Stimulated activated CD8-positive, alpha-beta memory T cell treated with anti-CD3 and anti-CD28 coated beads, Interleukin-12 subunit alpha, Interleukin-12 subunit beta, amount 100 ng/mL, for 24 hours (primary cell): ENCODE measurements around the gene TENT4A.
"Not testable (repeated sequence)": the region's sequence is repeated elsewhere in the genome, so short reads cannot be mapped to it uniquely, and the experiment has no call there.

Source experiments
- DNase-seq: peaks from one replicate; pipeline ENCODE4 v3.0.0-alpha.2; 2020; ENCODE audit errors: extremely low read depth

TENT4A gene

GRCh38 chr5:6770826-6771607 is 57.8 kb downstream of the TENT4A start:
- no peak for DNase-seq

GRCh38 chr5:6772886-6773285 is 59.7 kb downstream of the TENT4A start:
- DNase-seq, result no peak

GRCh38 chr5:6773342-6774035 is 60.3 kb downstream of the TENT4A start:
- no peak for DNase-seq

GRCh38 chr5:6774207-6774606 is 61.0 kb downstream of the TENT4A start:
- DNase-seq, result not testable (repeated sequence)

DNA sequence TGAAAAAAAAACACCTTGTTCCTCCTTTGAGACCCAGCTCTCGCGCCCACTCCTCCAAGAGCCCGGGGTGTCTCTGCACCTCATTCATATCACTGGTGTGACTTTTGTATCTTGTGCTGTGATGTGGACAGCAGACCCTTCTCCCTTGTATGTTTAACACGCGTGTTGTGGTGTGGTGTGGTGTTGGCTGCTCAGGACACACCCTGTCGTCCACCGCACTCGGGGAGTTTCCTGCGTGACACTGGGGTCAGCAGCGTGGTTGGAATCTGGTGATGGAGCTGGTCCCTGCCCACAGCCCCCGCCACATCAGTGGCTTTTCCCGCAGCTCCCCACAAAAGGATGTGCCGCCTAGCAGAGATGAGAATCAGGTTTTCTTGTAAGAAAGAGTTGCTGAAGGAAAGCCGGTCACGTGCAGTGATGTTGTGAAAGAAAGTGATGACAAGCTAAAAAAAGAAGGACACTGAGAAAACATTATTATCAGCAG is 61.5 kb downstream of the TENT4A start:
- no peak for DNase-seq

DNA sequence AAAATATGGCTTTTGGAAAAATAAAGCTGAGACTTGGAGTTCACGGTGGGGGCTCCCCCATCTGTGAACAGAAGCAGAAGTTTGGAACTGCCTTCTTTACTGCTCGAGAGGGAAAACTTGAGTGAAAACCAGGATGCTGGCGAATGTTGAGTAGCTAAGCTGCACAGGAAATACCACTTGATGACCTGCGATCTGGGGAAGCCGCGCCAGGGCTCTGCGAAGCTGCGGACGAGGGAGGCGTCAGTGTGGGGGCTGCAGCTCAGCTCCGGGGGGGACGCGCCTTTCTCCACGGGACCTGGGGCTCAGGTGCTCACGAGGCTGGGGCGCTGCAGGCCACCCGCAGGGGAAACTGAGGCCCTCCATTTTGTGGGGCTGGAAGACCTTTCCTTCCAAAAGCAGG is 62.3 kb downstream of the TENT4A start:
- DNase-seq, result no peak

GRCh38 chr5:6780802-6781391 is 67.7 kb downstream of the TENT4A start:
- DNase-seq, result no peak

DNA sequence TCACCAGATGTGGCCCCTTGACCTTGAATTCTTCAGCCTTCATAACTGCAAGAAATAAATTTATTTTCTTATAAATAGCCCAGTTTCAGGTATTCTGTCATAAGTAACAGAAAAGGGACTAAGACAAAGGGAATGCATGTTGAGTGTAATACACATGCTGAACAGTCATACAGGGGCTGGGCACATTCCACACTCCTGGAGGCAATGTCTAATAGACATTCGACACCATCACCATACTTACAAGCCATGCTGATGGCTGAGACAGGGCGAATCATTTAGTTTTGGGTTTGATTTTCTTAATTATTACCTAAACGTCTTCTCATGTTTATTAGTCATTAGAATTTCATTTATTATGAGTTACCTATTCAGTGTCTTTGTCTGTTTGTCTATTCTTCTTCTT is 68.5 kb downstream of the TENT4A start:
- DNase-seq, result no peak

- no peak for DNase-seq
Measured at GRCh38 chr5:6783787-6784186, 70.6 kb downstream of the TENT4A start.

DNA sequence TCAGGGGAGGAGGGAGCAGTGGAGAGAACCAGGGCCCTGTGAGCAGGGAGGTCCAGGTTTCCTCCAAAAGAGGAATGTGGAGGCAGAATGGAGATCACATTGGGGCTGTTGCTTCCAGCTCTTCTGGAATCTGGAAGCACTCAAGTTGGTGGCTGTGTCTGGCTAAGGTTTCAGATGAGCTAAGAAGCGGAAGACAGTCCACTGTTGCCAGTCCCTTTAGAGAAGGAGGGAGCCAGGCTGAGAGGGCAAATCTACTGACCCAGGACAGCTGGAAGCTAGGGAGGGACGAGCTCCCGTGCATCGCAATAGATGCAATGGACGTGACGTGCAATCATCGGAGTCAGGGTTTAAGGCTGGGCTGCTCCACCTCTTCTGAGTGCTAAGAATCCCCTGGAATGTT is 71.2 kb downstream of the TENT4A start:
- DNase-seq, result no peak

DNA sequence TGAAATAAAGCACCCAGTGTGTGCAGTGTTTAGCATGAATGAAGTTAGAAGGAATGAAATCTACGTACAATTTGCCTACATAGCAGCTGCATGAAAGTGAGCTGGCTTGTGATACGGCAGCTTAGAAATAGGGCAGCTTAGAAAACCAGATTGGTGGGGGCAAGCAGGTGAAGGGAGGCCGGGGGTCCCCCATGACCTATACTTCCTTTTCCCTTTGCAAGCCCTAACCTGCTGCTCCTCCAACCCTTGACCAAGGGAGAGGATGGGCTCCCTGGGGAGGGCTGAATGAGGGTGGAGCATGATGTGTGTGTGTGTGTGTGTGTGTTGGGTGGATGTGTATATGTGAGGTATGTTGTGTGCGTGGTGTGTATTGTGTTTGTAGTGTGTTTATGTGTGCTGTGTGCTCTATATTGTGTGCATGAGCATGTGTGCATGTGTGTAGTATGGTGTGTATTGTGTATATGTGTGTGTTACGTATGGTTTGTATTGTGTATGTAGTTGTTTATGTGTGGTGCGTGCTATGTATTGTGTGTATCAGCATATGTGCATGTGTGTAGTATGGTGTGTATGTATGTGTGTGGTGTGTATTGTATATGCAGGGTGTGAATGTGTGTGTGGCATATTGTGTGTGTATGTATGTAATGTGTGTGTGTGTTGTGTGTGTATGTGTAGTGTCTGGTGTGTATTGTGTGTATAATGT is 72.1 kb downstream of the TENT4A start:
- no peak for DNase-seq

DNA sequence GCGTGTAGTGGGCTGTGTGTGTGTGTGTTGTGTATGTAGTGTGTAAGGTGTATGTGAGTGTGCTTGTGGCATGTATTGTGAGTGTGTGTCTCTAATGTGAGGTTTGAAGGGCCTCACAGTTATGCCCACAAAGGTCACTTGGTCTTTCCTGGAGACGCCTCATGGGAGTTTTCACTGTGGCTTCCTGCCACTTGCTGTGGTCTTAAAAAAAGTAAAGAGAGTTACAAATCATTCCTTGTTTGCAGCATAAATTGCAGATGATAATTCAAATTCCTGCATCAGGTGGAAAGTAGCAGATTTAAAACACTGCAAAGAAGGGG is 72.6 kb downstream of the TENT4A start:
- DNase-seq, result no peak

DNA sequence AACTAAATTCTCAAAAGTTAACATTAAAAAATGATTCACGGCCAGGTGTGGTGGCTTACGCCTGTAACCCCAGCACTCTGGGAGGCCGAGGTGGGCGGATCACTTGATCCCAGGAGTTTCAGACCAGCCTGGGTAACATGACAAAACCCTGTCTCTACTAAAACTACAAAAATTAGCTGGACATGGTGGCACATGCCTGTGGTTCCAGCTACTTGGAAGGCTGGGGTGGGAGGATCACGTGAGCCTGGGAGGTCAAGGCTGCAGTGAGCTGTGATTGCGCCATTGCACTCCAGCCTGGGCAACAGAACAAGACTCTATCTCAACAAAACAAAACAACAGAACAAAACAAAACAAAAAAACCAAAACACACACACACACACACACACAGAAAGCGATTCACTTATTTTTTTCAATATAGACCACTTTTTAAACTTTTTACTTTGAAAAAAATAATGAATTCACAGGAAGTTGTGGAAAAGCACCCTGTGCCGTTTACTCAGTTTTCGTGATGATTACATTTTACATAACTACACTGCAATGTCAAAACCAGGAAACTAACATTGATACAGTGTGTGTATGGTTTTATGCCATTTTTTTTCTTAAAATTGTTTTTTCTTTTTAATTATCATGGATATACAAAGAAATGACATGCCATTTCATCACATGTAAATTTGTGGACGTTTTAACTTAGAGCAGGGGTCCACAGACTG is 73.7 kb downstream of the TENT4A start:
- DNase-seq, result no peak

- no peak for DNase-seq
Measured at GRCh38 chr5:6787941-6788340, 74.7 kb downstream of the TENT4A start.

DNA sequence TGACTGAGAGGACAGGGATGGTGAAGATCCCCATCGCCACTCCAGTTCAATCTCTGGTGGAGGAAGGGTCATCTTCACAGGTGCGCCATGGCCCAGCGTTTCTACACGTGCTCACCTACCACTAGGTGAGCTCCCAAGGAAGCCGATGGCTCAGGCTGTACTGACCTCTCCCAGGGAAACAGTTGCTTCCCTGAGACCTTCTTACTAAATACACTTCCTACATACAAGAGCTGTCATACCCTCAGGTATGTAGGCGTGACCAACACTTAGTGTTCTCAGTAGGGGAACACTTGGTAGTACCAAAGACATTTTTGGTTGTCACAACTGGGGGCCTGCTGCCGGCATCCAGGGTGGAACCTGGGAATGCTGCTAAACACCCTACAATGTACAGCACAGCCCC is 75.2 kb downstream of the TENT4A start:
- DNase-seq, result no peak

GRCh38 chr5:6788956-6789649 is 75.9 kb downstream of the TENT4A start:
- no peak for DNase-seq

DNA sequence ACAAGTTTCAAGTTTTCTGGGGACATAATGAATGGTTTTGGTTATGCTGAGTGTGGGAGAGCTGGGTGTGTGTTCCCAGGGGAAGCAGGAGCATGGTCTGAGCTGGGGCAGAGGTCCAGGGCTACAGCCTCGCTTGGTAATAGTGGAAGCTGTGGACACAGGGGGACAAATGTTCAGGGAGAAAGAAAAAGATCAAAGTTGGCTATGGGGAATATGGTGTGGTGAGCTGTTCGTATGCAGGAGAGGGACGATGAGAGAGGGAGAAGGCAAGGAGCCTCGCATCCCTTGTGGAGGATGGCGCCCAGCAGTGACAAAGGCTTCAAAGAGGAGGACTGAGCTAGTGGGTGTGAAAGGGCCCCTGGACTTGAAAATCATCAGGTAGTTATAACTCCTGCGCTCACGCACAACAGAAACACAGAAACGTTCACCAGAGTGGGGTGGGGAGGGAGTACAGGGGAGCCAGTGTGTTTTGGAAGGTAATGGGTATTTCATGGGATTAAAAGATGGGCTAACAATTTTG is 77.2 kb downstream of the TENT4A start:
- DNase-seq, result no peak

GRCh38 chr5:6791031-6791430 is 77.8 kb downstream of the TENT4A start:
- no peak for DNase-seq

DNA sequence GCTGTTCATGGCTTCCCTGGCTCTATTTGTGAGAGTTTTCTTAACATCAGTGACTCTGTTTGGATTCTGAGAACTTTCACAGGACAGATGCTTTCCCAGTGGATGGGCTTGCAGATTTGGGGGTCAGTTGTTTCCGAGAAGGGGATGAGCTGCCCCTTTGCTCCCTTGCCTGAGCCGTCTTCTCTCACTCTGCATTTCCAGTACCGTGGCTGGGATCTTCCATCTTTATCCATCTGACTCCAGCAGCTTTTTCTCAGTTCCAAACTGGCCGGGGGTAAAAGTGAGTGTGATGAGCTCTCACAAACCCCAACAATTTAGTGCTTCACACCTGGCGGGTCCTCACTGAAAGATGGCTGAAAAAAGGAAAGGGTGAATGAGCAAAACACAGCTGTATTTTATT is 79.1 kb downstream of the TENT4A start:
- DNase-seq, result no peak

- DNase-seq, result no peak
Measured at GRCh38 chr5:6792911-6793471, 79.8 kb downstream of the TENT4A start.

DNA sequence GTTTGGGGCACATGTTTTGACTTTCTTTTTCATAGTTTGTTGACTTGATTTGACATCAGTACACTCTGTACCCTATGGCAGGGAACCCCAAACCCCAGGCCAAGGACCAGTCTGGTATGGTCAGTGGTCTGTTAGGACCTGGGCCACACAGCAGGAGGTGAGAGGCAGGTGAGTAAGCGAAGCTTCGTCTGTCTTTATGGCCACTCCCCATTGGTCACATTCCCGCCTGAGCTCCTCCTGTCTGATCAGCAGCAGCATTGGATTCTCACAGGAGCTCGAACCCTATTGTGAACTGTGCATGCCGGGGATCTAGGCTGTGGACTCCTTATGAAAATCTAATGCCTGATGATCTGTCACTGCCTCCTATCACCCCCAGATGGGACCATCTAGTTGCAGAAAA is 88.0 kb downstream of the TENT4A start:
- DNase-seq, result no peak
